Adipocyte (in vitro differentiated cells): ENCODE data around the gene DUOX1.
"Not testable (repeated sequence)": the region's sequence is repeated elsewhere in the genome, so short reads cannot be mapped to it uniquely, and the experiment has no call there.

ENCODE experiments used
- DNase-seq: peaks from one replicate; pipeline ENCODE4 v3.0.0-alpha.2; 2015; ENCODE audit warnings: low read depth
- H3K27me3 ChIP-seq: replicated peaks from 2 replicates; pipeline ENCODE4 v1.7.0; 2013; ENCODE audit warnings: mild to moderate bottlenecking, low read length, moderate library complexity; ENCODE audit not compliant: control insufficient read depth, insufficient read depth
- H3K36me3 ChIP-seq: 2 replicates; pipeline ENCODE4 v1.7.0; 2013; ENCODE audit warnings: low read length, mild to moderate bottlenecking, moderate library complexity; ENCODE audit not compliant: control insufficient read depth, insufficient read depth, severe bottlenecking
- H3K4me1 ChIP-seq: 2 replicates; pipeline ENCODE4 v1.7.0; 2013; ENCODE audit warnings: mild to moderate bottlenecking, low read length, moderate library complexity; ENCODE audit not compliant: control insufficient read depth, insufficient read depth
- H3K4me3 ChIP-seq: 2 replicates; pipeline ENCODE4 v1.7.0; 2013; ENCODE audit warnings: mild to moderate bottlenecking, low read length, moderate library complexity
- H3K9ac ChIP-seq: 2 replicates; pipeline ENCODE4 v1.7.0; 2013; ENCODE audit warnings: mild to moderate bottlenecking, low read length, moderate library complexity
- H3K9me3 ChIP-seq: 2 replicates; pipeline ENCODE4 v1.7.0; 2013; ENCODE audit warnings: mild to moderate bottlenecking, low read length, moderate library complexity; ENCODE audit not compliant: control insufficient read depth

The DUOX1 gene

GRCh38 chr15:45128971-45129639 lies 689 bp upstream of the DUOX1 start:
- Histone ChIP-seq H3K4me1 (no peaks in the 10 kb centered on the region), H3K4me3 (peak overlapping the region; percentile 17), H3K9me3 (no peaks in the 10 kb centered on the region), H3K36me3 (no peaks in the 10 kb centered on the region), H3K27me3 (peaks cover 55% of the 10 kb centered on the region), H3K9ac (no peak overlapping the region)
- no peak for DNase-seq

GRCh38 chr15:45130291-45131000 lies 652 bp downstream of the DUOX1 start:
- Histone ChIP-seq H3K4me3 (no peak overlapping the region), H3K4me1 (no peaks in the 10 kb centered on the region), H3K27me3 (peaks cover 56% of the 10 kb centered on the region), H3K9me3 (no peaks in the 10 kb centered on the region), H3K9ac (no peak overlapping the region), H3K36me3 (no peaks in the 10 kb centered on the region)
- no peak for DNase-seq

GRCh38 chr15:45131510-45131909 lies 1.7 kb downstream of the DUOX1 start:
- H3K9me3 ChIP-seq, result no peaks in the 10 kb centered on the region
- H3K4me1 ChIP-seq, result no peaks in the 10 kb centered on the region
- DNase-seq, result no peak
- no peak overlapping the region for H3K4me3 ChIP-seq
- H3K9ac ChIP-seq, result no peak overlapping the region
- no peaks in the 10 kb centered on the region for H3K36me3 ChIP-seq
- peaks cover 49% of the 10 kb centered on the region for H3K27me3 ChIP-seq

GRCh38 chr15:45132844-45133560 lies 3.2 kb downstream of the DUOX1 start:
- H3K9me3 ChIP-seq, result no peaks in the 10 kb centered on the region
- no peak overlapping the region for H3K9ac ChIP-seq
- no peaks in the 10 kb centered on the region for H3K4me1 ChIP-seq
- no peaks in the 10 kb centered on the region for H3K36me3 ChIP-seq
- H3K27me3 ChIP-seq, result peaks cover 50% of the 10 kb centered on the region
- no peak overlapping the region for H3K4me3 ChIP-seq
- no peak for DNase-seq

- DNase-seq, result no peak
- H3K9me3 ChIP-seq, result no peaks in the 10 kb centered on the region
- no peaks in the 10 kb centered on the region for H3K4me1 ChIP-seq
- no peak overlapping the region for H3K9ac ChIP-seq
- no peak overlapping the region for H3K4me3 ChIP-seq
- H3K27me3 ChIP-seq, result peaks cover 50% of the 10 kb centered on the region
- H3K36me3 ChIP-seq, result no peaks in the 10 kb centered on the region
These were observed 3.7 kb downstream of the DUOX1 start for GRCh38 chr15:45133561-45133920.

GRCh38 chr15:45134046-45134445 lies 4.3 kb downstream of the DUOX1 start:
- DNase-seq, result no peak
- H3K9ac ChIP-seq, result no peak overlapping the region
- H3K4me3 ChIP-seq, result no peak overlapping the region
- peaks cover 45% of the 10 kb centered on the region for H3K27me3 ChIP-seq
- no peaks in the 10 kb centered on the region for H3K9me3 ChIP-seq
- no peaks in the 10 kb centered on the region for H3K36me3 ChIP-seq
- no peaks in the 10 kb centered on the region for H3K4me1 ChIP-seq

GRCh38 chr15:45134682-45135604 lies 5.1 kb downstream of the DUOX1 start:
- Histone ChIP-seq H3K36me3 (no peaks in the 10 kb centered on the region), H3K4me1 (no peaks in the 10 kb centered on the region), H3K9me3 (no peaks in the 10 kb centered on the region), H3K9ac (no peak overlapping the region), H3K27me3 (peaks cover 43% of the 10 kb centered on the region), H3K4me3 (no peak overlapping the region)
- DNase-seq, result no peak

GRCh38 chr15:45135705-45136377 lies 6.0 kb downstream of the DUOX1 start:
- not testable (repeated sequence) for H3K4me3 ChIP-seq, H3K9ac ChIP-seq, H3K4me1 ChIP-seq, DNase-seq, H3K36me3 ChIP-seq, H3K9me3 ChIP-seq
- H3K27me3 ChIP-seq, result peaks cover 34% of the 10 kb centered on the region

GRCh38 chr15:45136378-45136764 lies 6.6 kb downstream of the DUOX1 start:
- no peak for DNase-seq
- H3K27me3 ChIP-seq, result peaks cover 34% of the 10 kb centered on the region
- H3K4me1 ChIP-seq, result no peaks in the 10 kb centered on the region
- H3K4me3 ChIP-seq, result no peak overlapping the region
- H3K9me3 ChIP-seq, result no peaks in the 10 kb centered on the region
- H3K9ac ChIP-seq, result no peak overlapping the region
- no peaks in the 10 kb centered on the region for H3K36me3 ChIP-seq

- no peaks in the 10 kb centered on the region for H3K36me3 ChIP-seq
- no peak overlapping the region for H3K9ac ChIP-seq
- no peaks in the 10 kb centered on the region for H3K4me1 ChIP-seq
- H3K27me3 ChIP-seq, result peaks cover 34% of the 10 kb centered on the region
- DNase-seq, result no peak
- no peaks in the 10 kb centered on the region for H3K9me3 ChIP-seq
- no peak overlapping the region for H3K4me3 ChIP-seq
These were observed 7.9 kb downstream of the DUOX1 start for GRCh38 chr15:45137703-45138102.
